Measurements from ENCODE around the gene COLEC12. TPM values are rescaled to one million over a fixed set of nuclear protein-coding genes. Genes with fewer than 3 reads are reported as not detected.

Gene COLEC12
- total RNA-seq, 1 donor from 2014 or later: 11.6 TPM

DNA sequence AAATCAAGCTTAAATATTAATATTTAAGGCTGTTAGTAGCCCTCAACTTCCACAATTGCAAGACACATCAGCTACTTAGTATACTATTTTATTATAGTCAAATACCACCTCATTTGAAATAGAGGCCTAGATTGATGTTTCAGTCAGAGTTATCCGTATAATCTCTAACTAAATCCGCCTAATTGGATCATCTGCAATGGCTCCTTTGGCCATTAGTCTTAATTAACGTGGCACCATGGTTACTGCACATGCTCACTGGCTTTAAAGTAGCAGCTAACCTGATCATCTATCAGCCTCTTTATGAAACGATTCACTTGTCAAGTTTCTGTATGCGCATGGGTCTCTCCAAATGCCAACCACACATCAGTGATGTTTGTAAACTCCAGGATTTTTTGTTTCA is 112.3 kb downstream of the COLEC12 start:
- Histone ChIP-seq H3K4me1 (ENCODE audit: insufficient read depth, low read length) (no peaks in the 10 kb centered on the region), H3K4me2 (ENCODE audit: low read length) (no peak overlapping the region), H3K9me3 (ENCODE audit: insufficient read depth, low read depth, low read length) (no peaks in the 10 kb centered on the region), H3K36me3 (ENCODE audit: insufficient read depth, low read length) (no peaks in the 10 kb centered on the region), H3K27ac (ENCODE audit: low read depth, low read length) (no peak overlapping the region), H3K4me3 (ENCODE audit: insufficient read depth, low read depth, low read length) (no peak overlapping the region), H3K79me2 (ENCODE audit: insufficient read depth, low read length) (no peaks in the 10 kb centered on the region), H3K27me3 (ENCODE audit: insufficient read depth, low read length) (no peaks in the 10 kb centered on the region), H2AFZ (ENCODE audit: low read depth, low read length) (no peak overlapping the region), H4K20me1 (ENCODE audit: insufficient read depth, low read length) (no peaks in the 10 kb centered on the region), H3K9ac (ENCODE audit: low read length) (no peak overlapping the region)
- peaks cover 10% of the 10 kb centered on the region for H3K9me3 Mint-ChIP-seq (ENCODE audit: unreplicated experiment)
- H3K4me1 Mint-ChIP-seq (ENCODE audit: low read depth, unreplicated experiment): peaks cover 4% of the 10 kb centered on the region
- peaks cover 14% of the 10 kb centered on the region for H3K27me3 Mint-ChIP-seq (ENCODE audit: low read depth, unreplicated experiment)
- FAIRE-seq: no peak
- H3K27ac Mint-ChIP-seq (ENCODE audit: unreplicated experiment): no peak overlapping the region
- TF ChIP-seq CTCF (IDR thresholded peaks at IDR 0.05; ENCODE audit: insufficient read depth, low read depth, low read length): no peak
- TF ChIP-seq EZH2 (IDR thresholded peaks at IDR 0.05; ENCODE audit: insufficient read depth, low read length): no peak
- no peaks in the 10 kb centered on the region for H3K36me3 Mint-ChIP-seq (ENCODE audit: low read depth, unreplicated experiment)
- DNase-seq (ENCODE audit: low read depth): no peak
- H3K4me3 Mint-ChIP-seq (ENCODE audit: unreplicated experiment): no peak overlapping the region

DNA sequence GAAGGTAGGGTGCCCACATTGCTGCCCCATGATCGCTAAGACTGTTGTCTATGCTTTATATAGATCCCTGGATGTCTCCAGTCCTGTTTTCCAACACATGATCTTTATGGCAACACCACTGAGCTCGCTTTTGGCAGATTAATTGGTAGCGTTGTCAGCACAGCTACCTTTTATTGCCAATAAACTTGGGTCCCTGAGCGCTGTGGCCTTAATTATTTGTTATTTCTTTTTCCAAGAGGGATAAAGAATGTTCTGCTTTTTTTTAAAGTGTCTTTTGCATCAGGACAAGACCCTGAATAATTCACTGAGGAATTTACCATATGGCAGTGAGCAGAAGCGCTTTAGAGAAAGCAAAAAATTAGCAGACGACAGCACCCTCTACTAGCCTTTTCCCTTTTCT is 113.5 kb downstream of the COLEC12 start:
- Mint-ChIP-seq H3K4me3 (ENCODE audit: unreplicated experiment) (no peak overlapping the region), H3K27ac (ENCODE audit: unreplicated experiment) (no peak overlapping the region), H3K36me3 (ENCODE audit: low read depth, unreplicated experiment) (no peaks in the 10 kb centered on the region), H3K4me1 (ENCODE audit: low read depth, unreplicated experiment) (peaks cover 4% of the 10 kb centered on the region), H3K27me3 (ENCODE audit: low read depth, unreplicated experiment) (peaks cover 14% of the 10 kb centered on the region), H3K9me3 (ENCODE audit: unreplicated experiment) (peaks cover 11% of the 10 kb centered on the region)
- TF ChIP-seq EZH2 (IDR thresholded peaks at IDR 0.05; ENCODE audit: insufficient read depth, low read length): no peak
- TF ChIP-seq CTCF (IDR thresholded peaks at IDR 0.05; ENCODE audit: insufficient read depth, low read depth, low read length): no peak
- Histone ChIP-seq H3K36me3 (ENCODE audit: insufficient read depth, low read length) (no peaks in the 10 kb centered on the region), H3K79me2 (ENCODE audit: insufficient read depth, low read length) (no peaks in the 10 kb centered on the region), H2AFZ (ENCODE audit: low read depth, low read length) (no peak overlapping the region), H3K4me2 (ENCODE audit: low read length) (no peak overlapping the region), H3K27me3 (ENCODE audit: insufficient read depth, low read length) (no peaks in the 10 kb centered on the region), H3K9ac (ENCODE audit: low read length) (no peak overlapping the region), H3K27ac (ENCODE audit: low read depth, low read length) (no peak overlapping the region), H4K20me1 (ENCODE audit: insufficient read depth, low read length) (no peaks in the 10 kb centered on the region), H3K9me3 (ENCODE audit: insufficient read depth, low read depth, low read length) (no peaks in the 10 kb centered on the region), H3K4me1 (ENCODE audit: insufficient read depth, low read length) (no peaks in the 10 kb centered on the region), H3K4me3 (ENCODE audit: insufficient read depth, low read depth, low read length) (no peak overlapping the region)
- no peak for DNase-seq (ENCODE audit: low read depth)
- no peak for FAIRE-seq

DNA sequence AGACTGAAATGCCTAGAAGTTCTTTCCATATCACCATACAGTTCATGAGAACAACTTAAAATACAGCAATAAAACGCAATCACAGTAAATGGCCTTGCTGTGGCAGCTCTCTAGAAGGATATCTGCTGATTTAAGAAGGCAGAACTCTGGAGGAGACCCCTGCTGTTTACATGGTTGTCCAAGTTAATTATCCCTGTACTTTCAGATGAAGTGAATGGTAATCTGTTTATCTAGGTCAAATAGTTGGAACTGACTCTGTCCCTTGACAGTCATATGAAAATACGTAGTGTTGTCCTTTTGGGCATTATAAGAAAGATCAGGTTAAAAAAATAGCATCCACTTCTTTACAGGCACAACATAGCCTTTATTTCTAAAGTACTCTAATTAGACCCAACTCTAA is 115.6 kb downstream of the COLEC12 start:
- Histone ChIP-seq H3K9ac (ENCODE audit: low read length) (no peak overlapping the region), H3K9me3 (ENCODE audit: insufficient read depth, low read depth, low read length) (no peaks in the 10 kb centered on the region), H3K79me2 (ENCODE audit: insufficient read depth, low read length) (no peaks in the 10 kb centered on the region), H3K36me3 (ENCODE audit: insufficient read depth, low read length) (no peaks in the 10 kb centered on the region), H2AFZ (ENCODE audit: low read depth, low read length) (no peak overlapping the region), H3K27ac (ENCODE audit: low read depth, low read length) (no peak overlapping the region), H4K20me1 (ENCODE audit: insufficient read depth, low read length) (no peaks in the 10 kb centered on the region), H3K27me3 (ENCODE audit: insufficient read depth, low read length) (no peaks in the 10 kb centered on the region), H3K4me2 (ENCODE audit: low read length) (no peak overlapping the region), H3K4me1 (ENCODE audit: insufficient read depth, low read length) (no peaks in the 10 kb centered on the region), H3K4me3 (ENCODE audit: insufficient read depth, low read depth, low read length) (no peak overlapping the region)
- Mint-ChIP-seq H3K27me3 (ENCODE audit: low read depth, unreplicated experiment) (peaks cover 3% of the 10 kb centered on the region), H3K36me3 (ENCODE audit: low read depth, unreplicated experiment) (no peaks in the 10 kb centered on the region), H3K9me3 (ENCODE audit: unreplicated experiment) (peaks cover 11% of the 10 kb centered on the region), H3K4me3 (ENCODE audit: unreplicated experiment) (no peak overlapping the region), H3K4me1 (ENCODE audit: low read depth, unreplicated experiment) (peaks cover 4% of the 10 kb centered on the region), H3K27ac (ENCODE audit: unreplicated experiment) (no peak overlapping the region)
- DNase-seq (ENCODE audit: low read depth) (no peak), FAIRE-seq (no peak)
- no peak for TF ChIP-seq CTCF (IDR thresholded peaks at IDR 0.05; ENCODE audit: insufficient read depth, low read depth, low read length)
- TF ChIP-seq EZH2 (IDR thresholded peaks at IDR 0.05; ENCODE audit: insufficient read depth, low read length): no peak
